Transverse colon (tissue), 4 donors: ENCODE data around the gene LPCAT1. TPM values are rescaled to one million over a fixed set of nuclear protein-coding genes. Genes with fewer than 3 reads are reported as not detected.

Source experiments
- DNase-seq: peaks from one replicate; pipeline ENCODE4 v3.0.0-alpha.2; 2019
- H3K27ac ChIP-seq, 4 donors: fragments of 200-600 bp; sonication (generic); 2 replicates each; pipeline ENCODE4 v1.5.1; 2016 to 2018; ENCODE audit warnings: inconsistent platforms in 4 of 4
- H3K27me3 ChIP-seq: fragments of 200-600 bp; sonication (generic); 2 replicates; pipeline ENCODE4 v1.5.1; 2017; ENCODE audit warnings: inconsistent platforms
- H3K36me3 ChIP-seq, 4 donors: fragments of 200-600 bp; sonication (generic); 2 replicates each; pipeline ENCODE4 v1.5.1; 2017 to 2019; ENCODE audit warnings: inconsistent platforms in 4 of 4
- H3K4me1 ChIP-seq, 4 donors: fragments of 200-600 bp; sonication (generic); 2 replicates each; pipeline ENCODE4 v1.5.1; 2017 to 2020; ENCODE audit warnings: inconsistent platforms in 4 of 4
- H3K4me3 ChIP-seq, 4 donors: fragments of 200-600 bp; sonication (generic); 1 replicate in 1 of 4; 2 replicates in 3 of 4; pipeline versions ENCODE4 v1.5.1 to v1.6.1; 2017 to 2019; ENCODE audit warnings: inconsistent platforms in 4 of 4
- H3K9me3 ChIP-seq, 2 donors: fragments of 200-600 bp; sonication (generic); 2 replicates each; pipeline ENCODE4 v1.5.1; 2017 to 2019; ENCODE audit warnings: inconsistent platforms in 2 of 2
- EP300 ChIP-seq: sonication (generic); formaldehyde crosslinking; IDR thresholded peaks from one replicate; pipeline ENCODE4 v1.6.1; 2017; ENCODE audit warnings: antibody characterized with exemption, low read depth
- POLR2A ChIP-seq: fragments of 450-650 bp; IDR thresholded peaks from one replicate; pipeline ENCODE4 v1.6.1; 2016; ENCODE audit warnings: antibody characterized with exemption, mild to moderate bottlenecking, moderate library complexity
- POLR2AphosphoS5 ChIP-seq, 3 donors: sonication (generic); formaldehyde crosslinking; IDR thresholded peaks; one replicate each; pipeline ENCODE4 v1.6.1; 2016; ENCODE audit warnings: antibody characterized with exemption in 3 of 3
- WGBS, 2 donors: methylation state at CpG; one replicate each; pipeline ENCODE4 v1.1.5; 2018; ENCODE audit warnings: low coverage in 1 of 2; 5-methylcytosine and 5-hydroxymethylcytosine counted together
- in situ Hi-C, 4 donors: fragments of 200-750 bp; cut with MboI; loops; one replicate each; pipeline versions ENCODE4 v1.15.0 to v1.15.1; 2017; ENCODE audit warnings: low sequenced_read_pairs in 3 of 4, low pct_ligation_motif_present in 1 of 4, low pct_unique_long_range_greater_than_20kb in 1 of 4
- intact Hi-C: fragments of 100-400 bp; cut with DNase I; formaldehyde crosslinking; loops from one replicate; pipeline ENCODE4 v1.15.1; 2023; ENCODE audit warnings: low total_unique reads
- total RNA-seq, 4 donors: library from RNA; depleted of rRNA; stranded (reverse); fragments of >200 nt; gene quantifications; one replicate each; pipeline ENCODE4 v1.1.0, GENCODE V29; 2016
- TF ChIP-seq, protein P1 (sequence below), 5 experiments: fragments of 200-600 bp in 3 of 5; fragments of 450-650 bp in 2 of 5; sonication (generic) in 3 of 5; IDR thresholded peaks; 1 replicate in 2 of 5; 2 replicates in 3 of 5; pipeline ENCODE4 v1.5.1; 2016 to 2017; ENCODE audit warnings: antibody characterized with exemption in 5 of 5, inconsistent platforms in 3 of 5, mild to moderate bottlenecking in 2 of 5, moderate library complexity in 1 of 5

Gene LPCAT1
- total RNA-seq, 4 donors from 2014 or later = 10.0 to 50.5 (median 21.0) TPM

DNA sequence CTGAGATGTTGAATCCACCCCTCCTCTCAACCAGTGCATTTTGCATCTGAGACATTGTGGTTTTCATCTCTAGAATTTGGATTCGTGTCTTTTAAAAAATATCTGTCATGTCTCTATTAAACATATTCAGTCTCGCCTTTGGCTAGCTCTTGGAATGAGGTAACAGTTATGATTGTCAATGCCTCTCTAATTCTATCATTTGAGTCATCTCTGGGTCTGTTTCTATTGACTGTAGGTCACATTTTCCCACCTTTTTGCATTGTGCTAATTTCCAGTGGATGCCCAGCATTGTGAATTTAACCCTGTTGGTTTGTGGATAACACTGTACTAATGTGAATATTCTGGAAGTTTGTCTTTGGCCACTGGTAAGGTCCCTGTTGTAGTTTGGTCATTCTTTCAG lies 70.1 kb downstream of the LPCAT1 start:
- Histone ChIP-seq H3K27me3 (peaks cover 6% of the 10 kb centered on the region), H3K36me3 (no peaks in the 10 kb centered on the region), H3K27ac (no peak overlapping the region), H3K4me1 (no peaks in the 10 kb centered on the region), H3K4me3 (no peak overlapping the region), H3K9me3 (peaks cover 23 to 25% of the 10 kb centered on the region in 2 donors)
- TF ChIP-seq POLR2A (no peak), EP300 (no peak), POLR2AphosphoS5 (IDR thresholded peaks at IDR 0.05) (no peak)
- TF ChIP-seq, protein P1, sequence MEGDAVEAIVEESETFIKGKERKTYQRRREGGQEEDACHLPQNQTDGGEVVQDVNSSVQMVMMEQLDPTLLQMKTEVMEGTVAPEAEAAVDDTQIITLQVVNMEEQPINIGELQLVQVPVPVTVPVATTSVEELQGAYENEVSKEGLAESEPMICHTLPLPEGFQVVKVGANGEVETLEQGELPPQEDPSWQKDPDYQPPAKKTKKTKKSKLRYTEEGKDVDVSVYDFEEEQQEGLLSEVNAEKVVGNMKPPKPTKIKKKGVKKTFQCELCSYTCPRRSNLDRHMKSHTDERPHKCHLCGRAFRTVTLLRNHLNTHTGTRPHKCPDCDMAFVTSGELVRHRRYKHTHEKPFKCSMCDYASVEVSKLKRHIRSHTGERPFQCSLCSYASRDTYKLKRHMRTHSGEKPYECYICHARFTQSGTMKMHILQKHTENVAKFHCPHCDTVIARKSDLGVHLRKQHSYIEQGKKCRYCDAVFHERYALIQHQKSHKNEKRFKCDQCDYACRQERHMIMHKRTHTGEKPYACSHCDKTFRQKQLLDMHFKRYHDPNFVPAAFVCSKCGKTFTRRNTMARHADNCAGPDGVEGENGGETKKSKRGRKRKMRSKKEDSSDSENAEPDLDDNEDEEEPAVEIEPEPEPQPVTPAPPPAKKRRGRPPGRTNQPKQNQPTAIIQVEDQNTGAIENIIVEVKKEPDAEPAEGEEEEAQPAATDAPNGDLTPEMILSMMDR (IDR thresholded peaks at IDR 0.05) = no peak
- 67 to 83% methylated on average over 2 of the region's 2 CpGs for WGBS, 2 donors
- no peak for DNase-seq
- intact Hi-C loops (no loop called here), in situ Hi-C loops (no loop called here)

DNA sequence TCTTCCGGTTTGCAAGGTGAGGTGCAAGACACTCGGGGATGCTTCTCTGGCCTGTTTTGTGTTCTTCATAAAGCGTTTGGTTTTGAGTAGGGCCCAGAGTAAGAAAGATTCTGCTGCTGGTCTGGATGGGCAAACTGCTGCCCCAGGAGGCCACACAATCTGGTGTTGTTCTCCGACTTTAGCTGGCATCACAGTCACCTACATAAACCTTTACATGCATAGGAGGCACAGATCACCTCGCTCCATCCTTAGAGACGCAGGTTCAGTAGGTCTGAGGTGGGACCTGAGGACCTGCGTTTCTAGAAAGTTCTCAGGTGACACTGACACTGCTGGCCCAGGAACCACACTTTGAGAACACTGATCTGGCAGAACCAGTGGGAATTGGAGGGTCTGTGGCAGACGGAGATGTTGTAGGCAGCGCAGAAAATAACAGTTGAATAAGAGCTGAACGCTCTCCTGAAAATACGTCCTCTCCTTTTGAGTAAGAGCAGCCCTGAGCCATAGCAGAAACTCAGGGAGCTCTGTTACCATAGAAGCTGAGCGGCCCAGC lies 74.6 kb downstream of the LPCAT1 start:
- TF ChIP-seq EP300 (no peak), POLR2AphosphoS5 (IDR thresholded peaks at IDR 0.05) (no peak), POLR2A (no peak)
- TF ChIP-seq, protein P1 (IDR thresholded peaks at IDR 0.05) = no peak
- Histone ChIP-seq H3K27me3 (peaks cover 46% of the 10 kb centered on the region), H3K9me3 (peaks cover 5 to 11% of the 10 kb centered on the region in 2 donors), H3K27ac (no peak overlapping the region), H3K4me3 (no peak overlapping the region), H3K36me3 (no peaks in the 10 kb centered on the region), H3K4me1 (peaks cover 0 to 14% (median 12%) of the 10 kb centered on the region in 4 donors)
- in situ Hi-C loops = no loop called here
- 82% methylated on average over 12 of the region's 12 CpGs; no CpG with 5 or more reads in 1 of the 2 donors for WGBS, 2 donors
- DNase-seq = no peak
- intact Hi-C loops = no loop called here

DNA sequence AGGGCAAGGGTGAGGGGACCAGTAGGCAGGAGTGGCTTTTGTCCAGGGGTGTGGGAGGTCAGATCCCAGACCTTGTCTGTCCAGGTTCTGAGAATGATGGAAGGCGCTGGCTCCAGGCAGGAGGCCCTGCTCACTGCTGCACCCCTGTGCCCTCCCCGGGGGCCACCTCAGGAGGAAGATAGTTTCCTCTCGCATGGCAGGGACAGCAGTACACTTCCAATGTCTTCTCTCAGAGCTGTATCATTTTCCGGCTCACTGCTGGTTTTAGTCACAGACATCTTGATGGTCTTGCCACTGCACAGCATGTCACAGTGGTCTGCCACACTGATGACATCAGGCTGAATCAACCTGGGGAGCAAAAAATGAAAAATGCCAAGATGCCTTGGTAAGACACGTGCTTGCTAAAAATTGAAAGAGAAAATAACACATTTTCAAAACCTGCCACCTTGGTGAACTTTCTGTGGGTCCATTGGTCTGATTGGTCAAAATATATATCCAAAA lies 75.2 kb downstream of the LPCAT1 start:
- 64 to 75% methylated on average over 1 to 5 of the region's 5 CpGs for WGBS, 2 donors
- TF ChIP-seq POLR2AphosphoS5 (IDR thresholded peaks at IDR 0.05) (no peak), POLR2A (no peak), EP300 (no peak)
- TF ChIP-seq, protein P1 (IDR thresholded peaks at IDR 0.05) = no peak

DNA sequence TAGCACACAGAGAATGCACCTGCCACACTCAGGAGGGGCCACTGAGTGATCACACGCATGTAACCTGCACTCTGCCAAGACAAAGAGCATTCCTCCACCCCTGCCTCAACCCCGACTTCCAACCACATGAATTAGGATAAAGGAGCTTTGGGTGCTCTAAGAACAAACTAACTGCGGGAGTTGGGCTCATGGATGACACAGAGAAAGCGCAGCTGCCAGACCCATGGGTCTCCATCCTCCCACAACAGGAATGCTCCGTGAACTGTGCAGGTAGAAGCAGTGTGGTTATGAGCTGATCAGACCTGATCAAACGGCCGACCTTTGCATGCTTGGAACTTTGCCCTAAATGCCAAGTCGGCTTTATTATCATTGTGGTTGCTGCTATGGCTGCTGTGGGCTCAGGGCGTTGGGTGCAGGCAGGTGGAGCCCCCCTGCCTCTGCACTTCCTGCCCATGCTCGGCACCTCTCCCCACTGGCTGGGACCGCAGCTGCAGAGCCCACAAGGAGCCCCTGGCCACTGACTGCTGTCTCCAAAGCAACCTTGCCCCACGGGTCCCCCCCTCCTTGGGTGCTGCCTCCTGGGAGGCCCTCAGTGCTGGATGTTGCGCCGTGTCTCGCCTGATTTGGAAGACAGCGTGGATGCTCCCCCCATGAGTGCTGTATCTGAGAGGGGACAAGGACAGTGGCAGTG lies 75.9 kb downstream of the LPCAT1 start:
- Histone ChIP-seq H3K4me1 (peaks cover 0 to 14% (median 12%) of the 10 kb centered on the region in 4 donors), H3K27ac (no peak overlapping the region), H3K27me3 (peaks cover 59% of the 10 kb centered on the region), H3K9me3 (no peaks in the 10 kb centered on the region), H3K4me3 (no peak overlapping the region), H3K36me3 (no peaks in the 10 kb centered on the region)
- no peak for DNase-seq
- intact Hi-C loops (no loop called here), in situ Hi-C loops (no loop called here)
- WGBS, 2 donors = 33% methylated on average over 15 of the region's 16 CpGs; no CpG with 5 or more reads in 1 of the 2 donors
- no peak for TF ChIP-seq POLR2A
- no peak for TF ChIP-seq EP300
- TF ChIP-seq POLR2AphosphoS5 (IDR thresholded peaks at IDR 0.05) = no peak
- TF ChIP-seq, protein P1 (IDR thresholded peaks at IDR 0.05) = no peak

More for the DNA sequence above, 75.2 kb downstream of the LPCAT1 start:
- Histone ChIP-seq H3K27me3 (peaks cover 52% of the 10 kb centered on the region), H3K36me3 (no peaks in the 10 kb centered on the region), H3K27ac (no peak overlapping the region), H3K9me3 (peaks cover 0 to 5% of the 10 kb centered on the region in 2 donors), H3K4me3 (no peak overlapping the region), H3K4me1 (peaks cover 0 to 14% (median 12%) of the 10 kb centered on the region in 4 donors)
- intact Hi-C loops = no loop called here
- in situ Hi-C loops = no loop called here
- DNase-seq = no peak
